Neural cell (in vitro differentiated cells): Measurements from ENCODE around the gene SNRK. TPM values are rescaled to one million over a fixed set of nuclear protein-coding genes. Genes with fewer than 3 reads are reported as not detected.

Source experiments
- H2AFZ ChIP-seq: fragments of 200-600, 300-800 bp; sonication (generic), shearing (Covaris generic); 2 replicates; pipeline ENCODE4 v1.6.0; 2014; ENCODE audit warnings: low read depth, mild to moderate bottlenecking, antibody characterized with exemption, low read length, moderate library complexity
- H3F3A ChIP-seq: fragments of 200-600 bp; shearing (Covaris generic); 2 replicates; pipeline ENCODE4 v1.6.1; 2016; ENCODE audit warnings: mild to moderate bottlenecking, moderate library complexity, mixed read lengths, antibody characterized with exemption, low read length; ENCODE audit not compliant: insufficient read depth, poor library complexity, severe bottlenecking
- H3K27ac ChIP-seq: fragments of 200-600, 300-800 bp; sonication (generic), shearing (Covaris generic); 2 replicates; pipeline ENCODE4 v1.5.1; 2014; ENCODE audit warnings: mild to moderate bottlenecking, low read length, moderate library complexity
- H3K27me3 ChIP-seq: fragments of 300-800, 200-600 bp; sonication (generic), shearing (Covaris generic); 2 replicates; pipeline ENCODE4 v1.6.0; 2014; ENCODE audit warnings: mild to moderate bottlenecking, low read depth, low read length, moderate library complexity; ENCODE audit not compliant: insufficient read depth
- H3K36me3 ChIP-seq: fragments of 300-800, 200-600 bp; sonication (generic), shearing (Covaris generic); 2 replicates; pipeline ENCODE4 v1.5.1; 2014; ENCODE audit warnings: mild to moderate bottlenecking, antibody characterized with exemption, low read length, moderate library complexity; ENCODE audit not compliant: insufficient read depth
- H3K4me2 ChIP-seq: fragments of 300-800, 200-600 bp; sonication (generic), shearing (Covaris generic); 2 replicates; pipeline ENCODE4 v1.6.0; 2014; ENCODE audit warnings: mild to moderate bottlenecking, low read length
- H3K4me3 ChIP-seq: fragments of 300-800, 200-600 bp; sonication (generic), shearing (Covaris generic); 2 replicates; pipeline ENCODE4 v1.5.1; 2014; ENCODE audit warnings: mild to moderate bottlenecking, low read length, moderate library complexity
- H3K79me2 ChIP-seq: fragments of 200-600 bp; shearing (Covaris generic); replicated peaks from 2 replicates; pipeline ENCODE4 v1.6.0; 2014; ENCODE audit warnings: mild to moderate bottlenecking, low read length, moderate library complexity; ENCODE audit not compliant: insufficient read depth
- H3K9ac ChIP-seq: fragments of 300-800, 200-600 bp; sonication (generic), shearing (Covaris generic); 2 replicates; pipeline ENCODE4 v1.6.1; 2016; ENCODE audit warnings: mild to moderate bottlenecking, low read length, mixed read lengths
- H3K9me2 ChIP-seq: fragments of 200-600 bp; shearing (Covaris generic); 2 replicates; pipeline ENCODE4 v1.6.1; 2016; ENCODE audit warnings: mild to moderate bottlenecking, low read length, mixed read lengths; ENCODE audit not compliant: insufficient read depth
- H3K9me3 ChIP-seq: fragments of 200-600, 300-800 bp; sonication (generic), shearing (Covaris generic); 2 replicates; pipeline ENCODE4 v1.6.1; 2016; ENCODE audit warnings: mild to moderate bottlenecking, mixed run types, low read length, moderate library complexity, mixed read lengths
- H4K20me1 ChIP-seq: fragments of 200-600 bp; shearing (Covaris generic); 2 replicates; pipeline ENCODE4 v1.6.1; 2016; ENCODE audit warnings: mild to moderate bottlenecking, mixed run types; ENCODE audit not compliant: insufficient read depth
- CTCF ChIP-seq: fragments of 450-650 bp; IDR thresholded peaks from 2 replicates; pipeline ENCODE4 v1.5.1; 2014; ENCODE audit warnings: antibody characterized with exemption, mild to moderate bottlenecking, moderate library complexity; ENCODE audit not compliant: poor library complexity, severe bottlenecking
- EP300 ChIP-seq: fragments of 450-650 bp; conservative IDR thresholded peaks from 2 replicates; pipeline ENCODE4 v1.6.1; 2014; ENCODE audit warnings: antibody characterized with exemption, mild to moderate bottlenecking, moderate library complexity; ENCODE audit not compliant: poor library complexity, severe bottlenecking
- EZH2 ChIP-seq: fragments of 200-600, 300-800 bp; shearing (Covaris generic), sonication (generic); IDR thresholded peaks from 2 replicates; pipeline ENCODE4 v1.6.1; 2014; ENCODE audit warnings: antibody characterized with exemption, low read length, borderline replicate concordance, mild to moderate bottlenecking; ENCODE audit not compliant: insufficient read depth, poor library complexity, severe bottlenecking
- MXI1 ChIP-seq: fragments of 450-650 bp; conservative IDR thresholded peaks from 2 replicates; pipeline ENCODE4 v1.6.1; 2014; ENCODE audit warnings: antibody characterized with exemption, mild to moderate bottlenecking; ENCODE audit not compliant: poor library complexity, severe bottlenecking
- POLR2AphosphoS5 ChIP-seq: IDR thresholded peaks from 2 replicates; pipeline ENCODE4 v1.6.1; 2012
- RAD21 ChIP-seq: fragments of 450-650 bp; conservative IDR thresholded peaks from 2 replicates; pipeline ENCODE4 v1.6.1; 2014; ENCODE audit warnings: antibody characterized with exemption, mild to moderate bottlenecking, moderate library complexity
- REST ChIP-seq: IDR thresholded peaks from 2 replicates; pipeline ENCODE4 v1.6.1; 2012; ENCODE audit warnings: borderline replicate concordance
- SMC3 ChIP-seq: fragments of 450-650 bp; conservative IDR thresholded peaks from 2 replicates; pipeline ENCODE4 v1.6.1; 2014; ENCODE audit warnings: antibody characterized with exemption, mild to moderate bottlenecking, moderate library complexity; ENCODE audit not compliant: poor library complexity
- TAF1 ChIP-seq: IDR thresholded peaks from 2 replicates; pipeline ENCODE4 v1.6.1; 2012; ENCODE audit warnings: low read depth
- polyA plus RNA-seq: library from polyadenylated mRNA; depleted of rRNA; stranded (reverse); fragments of >200 nt; gene quantifications from 2 replicates; pipeline ENCODE4 v1.2.3, GENCODE V29; 2014

The SNRK gene
- polyA plus RNA-seq, 1 donor from 2014 or later: 27.3 TPM

- no peak overlapping the region for H3K27ac ChIP-seq
- no peak overlapping the region for H2AFZ ChIP-seq
- no peaks in the 10 kb centered on the region for H3K36me3 ChIP-seq
- no peak overlapping the region for H3K4me3 ChIP-seq
- no peaks in the 10 kb centered on the region for H3K9me2 ChIP-seq
- H3K9ac ChIP-seq: no peak overlapping the region
- H3F3A ChIP-seq: no peaks in the 10 kb centered on the region
- H3K27me3 ChIP-seq: no peaks in the 10 kb centered on the region
- TF ChIP-seq CTCF: no peak
- TF ChIP-seq EP300: no peak
- TF ChIP-seq SMC3: no peak
- no peak for TF ChIP-seq EZH2
- TF ChIP-seq TAF1: no peak
- TF ChIP-seq MXI1: no peak
- no peak for TF ChIP-seq REST
- TF ChIP-seq RAD21: no peak
- no peak for TF ChIP-seq POLR2AphosphoS5
- H3K4me2 ChIP-seq: no peak overlapping the region
- H3K79me2 ChIP-seq: no peaks in the 10 kb centered on the region
- H4K20me1 ChIP-seq: no peaks in the 10 kb centered on the region
- peaks cover 13% of the 10 kb centered on the region for H3K9me3 ChIP-seq
Observed at GRCh38 chr3:43239755-43240154, 46.6 kb upstream of the SNRK start.

DNA sequence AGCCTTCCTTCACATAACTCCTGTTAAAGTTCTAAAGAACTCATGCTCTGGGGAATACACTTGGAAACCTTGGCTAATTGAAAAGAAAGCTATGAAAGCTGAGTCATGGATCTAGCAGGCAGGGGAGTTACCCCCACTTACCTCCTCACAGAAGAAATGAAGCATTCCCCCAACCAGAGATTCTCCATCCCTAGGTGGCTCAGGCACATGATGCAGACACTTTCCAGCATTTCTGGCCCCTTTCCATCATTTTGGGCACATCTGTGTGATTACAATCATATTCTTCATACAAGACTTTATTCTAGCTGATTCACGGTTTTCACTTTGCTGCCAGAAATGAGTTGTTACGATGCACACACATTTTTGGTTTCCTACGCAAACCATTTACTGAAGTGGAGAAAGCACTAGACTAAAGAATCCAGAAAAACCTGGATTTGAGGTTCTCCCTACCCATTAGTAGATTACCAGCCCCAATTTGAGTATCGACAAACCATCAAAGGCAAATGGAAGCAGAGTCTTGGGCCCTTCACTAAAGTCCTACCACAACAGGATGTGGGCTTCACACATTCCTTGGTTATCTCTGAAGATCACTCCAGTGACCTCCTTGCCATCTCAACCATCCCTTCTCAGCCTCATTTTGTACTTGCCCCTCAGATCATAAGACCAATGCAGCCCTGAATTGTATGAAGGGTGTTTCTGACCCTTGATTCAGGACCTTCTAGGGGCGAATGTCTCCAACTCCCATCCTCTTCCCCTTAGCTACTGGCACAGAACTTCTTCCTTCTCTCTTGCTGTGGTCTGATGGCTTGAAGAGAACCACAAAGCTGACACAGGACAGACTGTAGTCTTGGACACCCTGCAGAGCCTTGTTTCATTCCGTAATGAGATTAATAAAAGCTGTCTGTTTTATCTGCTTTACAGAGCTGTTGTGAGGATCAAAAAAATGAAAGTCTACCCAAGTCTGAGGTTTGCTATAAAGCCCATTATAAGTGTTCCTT is 42.5 kb upstream of the SNRK start:
- Histone ChIP-seq H3K9me2 (no peaks in the 10 kb centered on the region), H3K9me3 (peaks cover 13% of the 10 kb centered on the region), H3K36me3 (no peaks in the 10 kb centered on the region), H3K4me2 (no peak overlapping the region), H3K27ac (no peak overlapping the region), H3K79me2 (no peaks in the 10 kb centered on the region), H3K4me3 (no peak overlapping the region), H3K27me3 (no peaks in the 10 kb centered on the region), H3K9ac (no peak overlapping the region), H4K20me1 (no peaks in the 10 kb centered on the region), H3F3A (no peaks in the 10 kb centered on the region), H2AFZ (no peak overlapping the region)
- TF ChIP-seq REST: no peak
- no peak for TF ChIP-seq EP300
- no peak for TF ChIP-seq POLR2AphosphoS5
